Ishikawa (cell line): ENCODE data around the gene ASPG.

Experiments
- CEBPB ChIP-seq: IDR thresholded peaks from 2 replicates; pipeline ENCODE4 v1.6.1; 2012
- CREB1 ChIP-seq: IDR thresholded peaks from 2 replicates; pipeline ENCODE4 v1.6.1; 2012; ENCODE audit warnings: low read depth
- EGR1 ChIP-seq: IDR thresholded peaks from 2 replicates; pipeline ENCODE4 v1.6.1; 2012
- EP300 ChIP-seq: IDR thresholded peaks from 2 replicates; pipeline ENCODE4 v1.6.1; 2012; ENCODE audit warnings: borderline replicate concordance
- FOXM1 ChIP-seq: IDR thresholded peaks from 2 replicates; pipeline ENCODE4 v1.6.1; 2012; ENCODE audit warnings: low read depth, borderline replicate concordance
- MAX ChIP-seq: IDR thresholded peaks from 2 replicates; pipeline ENCODE4 v1.6.1; 2012
- NFIC ChIP-seq: IDR thresholded peaks from 2 replicates; pipeline ENCODE4 v1.6.1; 2012
- RAD21 ChIP-seq: IDR thresholded peaks from 2 replicates; pipeline ENCODE4 v1.6.1; 2012; ENCODE audit warnings: low read depth
- REST ChIP-seq: IDR thresholded peaks from 2 replicates; pipeline ENCODE4 v1.6.1; 2012; ENCODE audit warnings: low read depth, mild to moderate bottlenecking
- TAF1 ChIP-seq: IDR thresholded peaks from 2 replicates; pipeline ENCODE4 v1.6.1; 2012; ENCODE audit warnings: low read depth, mild to moderate bottlenecking
- TCF12 ChIP-seq: IDR thresholded peaks from 2 replicates; pipeline ENCODE4 v1.6.1; 2012; ENCODE audit warnings: low read depth
- TEAD4 ChIP-seq: IDR thresholded peaks from 2 replicates; pipeline ENCODE4 v1.6.1; 2012
- USF1 ChIP-seq: IDR thresholded peaks from 2 replicates; pipeline ENCODE4 v1.6.1; 2012
- YY1 ChIP-seq: IDR thresholded peaks from 2 replicates; pipeline ENCODE4 v1.6.1; 2012; ENCODE audit warnings: low read depth
- ZBTB7A ChIP-seq: IDR thresholded peaks from 2 replicates; pipeline ENCODE4 v1.6.1; 2012; ENCODE audit warnings: low read depth

Gene ASPG

DNA sequence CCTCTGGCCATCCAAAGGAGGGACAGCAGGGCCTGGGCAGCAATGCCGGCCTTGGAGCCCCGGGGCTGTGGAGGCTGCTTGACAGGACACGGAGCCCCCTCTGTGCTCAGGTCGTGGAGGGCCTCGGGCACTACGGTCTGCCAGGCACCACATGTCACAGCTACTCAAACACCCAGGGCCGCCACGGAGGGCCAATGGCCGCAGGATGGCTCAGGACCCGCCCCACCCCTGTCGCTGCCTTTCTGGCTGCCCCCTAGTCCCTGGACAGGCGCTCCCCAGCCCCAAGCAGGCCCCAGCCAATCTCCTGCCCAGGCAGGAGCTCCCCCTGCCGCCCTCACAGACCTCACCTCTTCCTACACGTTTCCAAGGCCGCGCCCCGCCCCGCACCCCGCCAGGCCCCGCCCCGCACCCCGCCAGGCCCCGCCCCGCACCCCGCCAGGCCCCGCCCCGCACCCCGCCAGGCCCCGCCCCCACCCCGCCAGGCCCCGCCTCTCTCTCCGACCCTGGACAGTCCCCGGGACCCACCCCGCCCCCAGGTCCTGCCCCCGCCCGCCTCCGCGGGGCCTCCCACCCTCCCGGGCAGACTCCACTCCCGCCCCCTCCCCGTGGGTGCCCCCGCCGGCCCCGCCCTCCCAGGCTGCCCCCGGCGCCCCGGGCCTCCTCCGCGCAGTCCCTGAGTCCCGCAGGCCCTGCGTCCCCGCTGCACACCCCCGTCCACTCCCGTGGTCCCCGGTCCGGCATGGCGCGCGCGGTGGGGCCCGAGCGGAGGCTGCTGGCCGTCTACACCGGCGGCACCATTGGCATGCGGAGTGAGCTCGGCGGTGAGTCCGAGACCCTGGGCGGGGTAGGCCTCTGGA lies at the start of gene ASPG:
TSS of gene ASPG (plus strand) at position 669 of the 857 bp plus-strand sequence. CDS start at position 740, 71 bp downstream.
- TF ChIP-seq NFIC (no peak), USF1 (no peak), TCF12 (no peak), TAF1 (no peak), REST (no peak), CEBPB (no peak), ZBTB7A (no peak), MAX (no peak), FOXM1 (no peak), EP300 (no peak), YY1 (no peak), EGR1 (no peak), TEAD4 (no peak), RAD21 (no peak), CREB1 (no peak)

- no peak for TF ChIP-seq MAX
- no peak for TF ChIP-seq EP300
- no peak for TF ChIP-seq NFIC
- no peak for TF ChIP-seq TAF1
- no peak for TF ChIP-seq FOXM1
- no peak for TF ChIP-seq YY1
- TF ChIP-seq ZBTB7A: no peak
- TF ChIP-seq RAD21: no peak
- TF ChIP-seq CEBPB: no peak
- no peak for TF ChIP-seq USF1
- no peak for TF ChIP-seq CREB1
These were observed 49.3 kb upstream of the ASPG start for GRCh38 chr14:104036212-104036611.

DNA sequence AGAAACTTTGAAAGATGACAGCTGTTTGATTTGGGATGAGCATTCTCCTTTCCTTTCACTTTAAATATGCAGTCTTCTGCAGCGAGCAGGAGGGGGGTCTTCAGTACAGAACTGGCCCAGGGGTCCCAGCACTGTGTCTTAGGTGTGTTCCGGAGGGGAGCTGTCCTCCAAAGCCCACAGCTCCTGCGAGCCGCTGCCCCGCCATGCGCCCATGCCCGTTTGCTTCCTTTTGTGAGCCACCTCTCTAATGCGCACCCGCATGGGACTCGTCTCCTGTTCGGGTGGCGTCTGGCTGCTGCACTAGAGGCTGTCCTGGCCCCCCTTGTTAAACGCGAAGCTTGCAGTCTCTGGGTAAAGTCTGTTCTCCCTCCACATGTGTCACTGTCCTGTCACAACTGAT lies 48.4 kb upstream of the ASPG start:
- no peak for TF ChIP-seq USF1
- TF ChIP-seq REST: no peak
- TF ChIP-seq YY1: no peak
- TF ChIP-seq EGR1: no peak
- TF ChIP-seq FOXM1: no peak
- no peak for TF ChIP-seq MAX
- TF ChIP-seq CEBPB: no peak
- TF ChIP-seq TAF1: no peak
- no peak for TF ChIP-seq ZBTB7A
- TF ChIP-seq TCF12: no peak
- no peak for TF ChIP-seq CREB1
- no peak for TF ChIP-seq TEAD4
- TF ChIP-seq EP300: no peak

DNA sequence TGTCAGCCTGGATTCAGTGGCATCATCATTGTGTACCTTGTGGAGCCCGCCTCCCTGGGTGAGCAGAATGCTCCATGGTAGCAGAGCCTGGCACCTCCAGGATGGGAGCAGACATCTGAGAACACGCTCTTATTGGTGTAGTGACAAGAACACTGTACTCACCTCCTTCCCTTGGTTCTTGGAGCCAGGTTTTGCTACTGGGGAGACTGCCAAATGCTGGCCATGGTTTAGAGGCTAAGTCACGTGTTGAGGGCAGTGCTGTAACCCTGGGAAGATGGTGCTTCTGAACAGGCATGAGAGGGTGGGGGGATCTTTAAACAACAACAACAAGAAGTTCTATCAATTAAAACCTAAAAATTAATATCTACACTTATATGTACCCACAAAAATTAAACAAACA lies 47.6 kb upstream of the ASPG start:
- TF ChIP-seq NFIC: no peak
- no peak for TF ChIP-seq USF1
- TF ChIP-seq MAX: no peak
- TF ChIP-seq TAF1: no peak
- TF ChIP-seq EP300: no peak
- no peak for TF ChIP-seq TEAD4
- no peak for TF ChIP-seq CEBPB

DNA sequence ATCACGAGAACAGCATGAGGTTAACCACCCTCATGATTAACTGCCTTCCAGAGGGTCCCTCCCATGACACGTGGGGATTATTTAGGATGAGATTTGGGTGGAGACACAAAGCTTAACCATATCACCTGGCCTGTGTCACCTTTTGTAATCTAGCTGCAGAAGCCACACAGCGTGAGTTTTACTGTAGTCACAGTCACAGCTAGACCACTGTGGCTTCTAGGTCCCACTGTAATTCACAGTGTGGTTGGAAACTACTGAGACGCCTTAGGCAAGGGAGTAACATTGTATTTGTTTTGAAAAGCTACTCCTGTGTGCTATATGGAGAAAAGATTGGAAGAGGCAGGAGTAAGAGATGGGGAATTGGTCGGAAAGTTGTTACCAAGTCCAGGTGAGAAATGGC lies 46.3 kb upstream of the ASPG start:
- TF ChIP-seq REST: no peak
- no peak for TF ChIP-seq USF1
